Stimulated activated CD4-positive, alpha-beta T cell treated with anti-CD3 and anti-CD28 coated beads, Interleukin-1b, Interleukin-23, amount 100 ng/mL, for 24 hours (primary cell): ENCODE measurements around the gene NOL4.
"Not testable (repeated sequence)": the region's sequence is repeated elsewhere in the genome, so short reads cannot be mapped to it uniquely, and the experiment has no call there.

ENCODE experiments used
- DNase-seq, 4 experiments: peaks; one replicate each; pipeline ENCODE4 v3.0.0-alpha.2; 2020; ENCODE audit warnings: low read depth in 4 of 4, low spot score in 1 of 4

Gene NOL4

GRCh38 chr18:34224423-34225217 lies at the start of gene NOL4:
TSS of gene NOL4 (minus strand) at chr18:34224913. CDS start at chr18:34223253, 1,660 bp downstream.
- no peak for DNase-seq

- not testable (repeated sequence) for DNase-seq
Measured at GRCh38 chr18:34266029-34266428, 41.3 kb upstream of the NOL4 start.

DNA sequence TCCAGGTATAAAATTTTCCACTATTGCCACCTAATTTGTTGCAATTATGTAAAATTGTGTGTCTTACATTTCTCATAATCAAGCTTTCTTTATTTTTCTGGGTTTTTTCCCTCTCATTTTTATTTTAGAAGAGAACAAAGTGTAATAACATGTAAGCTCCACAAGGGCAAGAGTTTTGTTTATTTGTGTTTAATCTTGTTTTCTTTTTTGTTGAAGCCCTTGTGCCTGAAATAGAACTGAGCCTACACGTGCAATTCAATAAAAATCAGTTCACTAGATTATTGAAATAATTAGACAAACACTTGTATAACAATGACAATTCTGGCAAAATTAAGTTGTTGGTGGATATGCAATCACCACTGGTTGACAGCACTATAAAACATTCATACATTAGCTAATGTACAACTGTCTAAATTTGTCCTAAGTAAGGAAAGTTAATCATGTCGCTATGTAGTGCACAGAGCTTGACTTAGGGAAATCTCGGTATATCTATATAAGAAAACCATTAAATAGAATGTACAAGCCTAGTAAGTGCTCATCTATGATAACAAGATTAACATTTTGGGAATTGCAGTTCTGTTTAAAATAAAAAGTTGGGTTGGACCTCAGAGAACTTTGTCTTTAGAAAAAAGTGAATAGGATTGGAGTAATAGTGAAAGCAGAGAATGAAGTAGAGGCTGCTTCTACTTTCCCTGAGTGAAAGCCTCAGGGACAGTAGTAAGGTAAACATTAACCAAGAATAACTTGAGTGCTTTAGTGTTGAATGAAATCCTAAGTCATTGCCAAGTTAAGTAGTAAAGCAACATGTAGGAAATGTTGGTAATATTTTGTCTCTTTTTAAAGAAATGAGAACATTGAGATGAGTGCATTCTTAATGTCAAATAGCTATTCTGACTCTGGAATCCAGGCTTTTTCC lies 37.4 kb upstream of the NOL4 start:
- no peak for DNase-seq

DNA sequence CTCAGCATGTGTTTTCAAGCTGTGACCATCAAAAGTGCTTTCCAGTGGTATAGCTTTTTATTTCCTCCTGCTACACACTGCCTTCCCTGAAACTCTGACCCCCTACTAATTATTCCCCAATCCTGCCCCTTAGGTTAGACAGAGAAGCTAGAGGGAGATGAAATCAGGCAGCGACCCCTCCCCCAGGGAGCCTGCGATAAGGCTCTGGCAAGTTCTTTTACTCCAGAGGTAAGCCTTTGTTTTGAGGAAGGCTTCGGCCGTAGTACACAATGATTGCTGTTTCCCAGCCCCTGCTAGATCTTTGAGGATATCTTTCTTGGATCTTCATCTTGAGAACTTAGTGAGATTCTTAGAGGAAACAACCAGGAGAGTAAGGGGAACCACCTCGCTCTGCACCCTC lies 33.5 kb upstream of the NOL4 start:
- DNase-seq, result no peak

DNA sequence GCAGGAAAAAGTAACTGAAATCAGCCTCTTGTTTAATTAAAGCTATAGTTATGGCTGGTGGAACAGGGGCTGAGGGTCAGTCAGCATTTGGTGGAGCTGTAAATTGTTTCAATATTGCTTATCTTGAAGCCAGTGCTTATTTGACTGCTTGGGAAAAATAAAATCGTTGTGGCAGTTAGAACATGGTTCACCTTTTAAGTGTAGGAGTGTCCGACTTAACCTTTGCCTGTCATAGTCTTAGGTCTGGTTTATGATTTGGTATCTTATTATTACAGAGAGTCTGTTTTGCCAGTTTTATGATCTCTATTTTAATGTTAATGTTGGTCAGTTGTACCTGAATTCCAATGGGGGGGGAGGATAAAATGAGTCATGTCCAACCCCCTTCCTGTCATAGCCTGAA lies 27.2 kb upstream of the NOL4 start:
- no peak for DNase-seq

DNA sequence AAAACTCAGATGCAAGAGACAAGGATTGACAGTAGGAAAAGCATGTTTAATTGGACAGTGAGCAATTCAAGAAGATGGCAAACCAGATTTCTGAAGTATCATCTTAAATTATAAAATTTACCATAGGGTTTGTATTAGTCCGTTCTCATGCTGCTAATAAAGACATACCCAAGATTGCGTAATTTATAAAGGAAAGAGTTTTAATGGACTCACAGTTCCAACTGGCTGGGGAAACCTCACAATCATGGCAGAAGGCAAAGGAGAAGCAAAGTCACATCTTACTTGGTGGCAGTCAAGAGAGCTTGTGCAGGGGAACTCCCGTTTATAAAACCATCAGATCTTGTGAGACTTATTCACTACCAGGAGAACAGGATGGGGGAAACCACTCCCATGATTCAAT lies 24.0 kb upstream of the NOL4 start:
- DNase-seq, result no peak

GRCh38 chr18:34242739-34243138 lies 18.0 kb upstream of the NOL4 start:
- no peak for DNase-seq

DNA sequence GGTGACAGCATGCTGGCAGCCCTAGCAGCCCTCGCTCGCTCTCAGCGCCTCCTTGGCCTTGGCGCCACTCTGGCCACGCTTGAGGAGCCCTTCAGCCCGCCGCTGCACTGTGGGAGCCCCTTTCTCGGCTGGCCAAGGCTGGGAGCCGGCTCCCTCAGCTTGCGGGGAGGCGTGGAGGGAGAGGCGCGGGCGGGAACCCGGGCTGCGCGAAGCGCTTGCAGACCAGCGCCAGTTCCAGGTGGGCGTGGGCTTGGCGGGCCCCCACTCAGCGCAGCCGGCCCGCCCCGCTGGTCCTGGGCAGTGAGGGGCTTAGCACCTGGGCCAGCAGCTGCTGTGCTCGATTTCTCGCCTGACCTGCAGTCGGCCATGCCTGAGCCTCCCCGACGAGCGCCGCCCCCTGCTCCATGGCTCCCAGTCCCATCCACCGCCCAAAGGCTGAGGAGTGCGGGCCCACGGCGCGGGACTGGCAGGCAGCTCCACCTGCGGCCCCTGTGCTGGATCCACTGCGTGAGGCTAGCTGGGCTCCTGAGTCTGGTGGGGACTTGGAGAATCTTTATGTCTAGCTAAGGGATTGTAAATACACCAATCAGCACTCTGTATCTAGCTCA lies 9.2 kb upstream of the NOL4 start:
- DNase-seq, result not testable (repeated sequence)

DNA sequence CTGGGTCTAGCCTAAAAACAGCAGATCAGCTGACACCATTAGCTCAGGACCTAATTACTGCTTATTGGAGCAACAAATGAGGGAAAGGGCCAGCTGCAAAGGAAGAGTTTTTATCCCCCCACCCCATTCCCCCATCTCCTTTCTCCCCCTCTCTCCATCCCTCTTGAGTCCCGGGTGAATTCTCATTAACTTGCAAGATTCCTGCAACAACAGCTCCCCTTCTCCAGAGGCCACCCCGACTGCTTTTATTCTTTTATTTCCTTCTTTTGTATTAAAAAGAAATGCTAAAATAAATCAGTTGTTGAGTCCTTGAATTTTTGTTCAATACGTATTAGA lies 473 bp upstream of the NOL4 start:
- DNase-seq, result no peak

DNA sequence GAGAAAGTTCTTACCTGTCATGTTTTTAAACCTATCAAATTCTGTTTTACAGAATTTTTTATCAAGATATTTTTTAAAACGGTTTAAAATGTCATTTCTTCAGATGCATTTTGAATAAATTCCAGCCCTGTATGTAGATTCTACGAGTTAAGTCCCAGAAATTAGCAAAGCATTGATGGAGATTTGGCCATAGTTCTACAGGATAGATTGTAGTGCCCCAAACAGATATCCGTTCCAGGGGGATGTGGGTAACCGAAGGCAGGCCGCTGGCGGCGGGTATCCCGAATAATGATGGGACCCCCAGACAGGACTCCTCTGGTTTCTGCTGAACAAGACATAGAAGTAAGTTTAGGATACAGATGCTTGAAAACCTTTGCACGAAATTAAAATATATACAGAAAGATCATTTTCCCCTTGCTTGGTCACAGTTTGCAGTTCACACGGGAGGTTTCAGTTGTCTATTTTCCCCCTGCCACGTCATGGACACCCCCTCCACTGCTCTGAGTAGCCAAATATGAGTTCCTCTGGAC lies 755 bp downstream of the NOL4 start:
- DNase-seq, result no peak

DNA sequence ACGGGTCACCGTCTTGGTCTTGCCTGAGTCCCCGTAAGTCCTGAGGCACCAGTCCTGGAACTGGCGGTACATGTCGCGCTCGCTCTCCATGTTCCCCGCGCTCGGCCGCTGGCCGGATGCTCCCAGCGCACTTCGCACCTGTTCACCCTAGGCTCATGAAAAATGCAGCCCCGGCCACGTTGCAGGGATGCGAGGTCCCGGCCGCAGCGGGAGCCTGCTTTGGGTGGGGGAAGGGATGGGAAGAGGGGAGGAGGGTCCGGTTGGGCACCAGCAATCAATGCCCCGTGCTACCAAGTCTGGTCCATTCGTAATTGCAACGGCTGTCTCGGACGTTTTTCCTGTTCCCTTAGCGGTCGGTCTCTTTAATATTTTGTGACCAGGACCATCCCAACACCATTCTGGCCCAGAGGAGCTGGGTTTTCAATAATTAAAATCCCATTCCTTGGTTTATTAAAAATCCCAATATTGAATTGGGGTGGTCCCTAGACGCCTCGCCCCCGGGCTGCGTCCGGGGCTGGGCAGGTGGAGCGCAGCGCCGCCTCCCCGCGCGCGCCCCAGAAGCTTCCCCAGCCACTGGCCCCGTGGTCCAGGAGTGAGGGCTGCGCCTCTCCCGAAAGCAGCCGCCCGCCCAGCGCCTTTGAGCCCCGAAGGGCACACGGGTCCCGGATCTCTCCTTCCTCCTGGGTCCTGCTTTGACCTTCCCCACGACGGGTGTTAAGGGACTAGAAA lies 1.4 kb downstream of the NOL4 start:
- no peak for DNase-seq

- DNase-seq, result no peak
Measured at GRCh38 chr18:34222307-34223163, 2.2 kb downstream of the NOL4 start.

DNA sequence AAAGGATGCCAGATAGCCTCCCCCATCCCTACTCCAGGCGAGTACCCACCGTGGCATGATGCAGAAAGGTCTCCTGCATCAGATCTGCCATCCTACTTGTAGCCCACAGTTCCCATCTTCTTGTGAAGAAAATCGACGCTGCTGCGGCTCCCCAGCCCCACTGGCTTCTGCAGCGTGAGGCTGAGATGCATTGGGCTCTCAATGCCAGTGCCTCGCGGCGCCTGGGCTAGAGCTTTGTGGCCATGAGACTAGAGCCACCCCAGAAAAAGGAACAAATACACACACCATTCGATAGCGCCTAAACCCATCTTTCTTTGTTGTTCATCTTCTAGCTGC lies 2.8 kb downstream of the NOL4 start:
- no peak for DNase-seq

DNA sequence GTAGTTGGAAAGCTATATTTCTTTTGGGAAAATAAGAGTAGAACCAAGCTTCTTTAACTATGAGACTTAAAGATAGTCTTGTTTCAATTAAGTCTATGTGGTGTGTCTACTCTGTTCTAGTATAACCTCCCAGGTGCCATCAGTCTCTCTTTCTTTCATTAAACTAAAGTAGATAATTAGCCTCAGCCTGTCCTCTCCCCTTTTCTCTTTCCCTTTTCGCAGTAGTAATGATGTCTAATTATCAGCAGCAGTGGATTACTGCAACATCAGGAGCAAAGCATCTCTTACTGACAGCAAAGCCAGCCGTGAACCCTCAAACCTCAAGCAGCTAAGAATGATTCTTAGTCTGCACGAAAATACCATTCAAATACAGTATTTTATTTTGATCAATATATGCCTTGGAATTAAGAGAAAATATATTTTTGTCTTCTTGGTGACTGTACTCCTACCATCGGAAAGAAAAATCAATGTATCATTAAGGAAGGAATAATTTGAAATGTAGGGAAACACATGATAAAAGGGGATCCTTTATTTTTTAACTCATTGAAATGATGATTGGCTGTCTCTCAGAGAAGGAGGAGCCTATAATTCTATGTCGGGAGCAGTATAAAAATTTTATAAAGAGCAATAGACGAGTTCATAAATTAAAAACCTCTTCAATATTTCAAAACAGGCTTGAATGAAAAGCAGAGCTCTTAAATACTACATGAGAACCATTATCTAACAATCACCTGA lies 4.5 kb downstream of the NOL4 start:
- no peak for DNase-seq

DNA sequence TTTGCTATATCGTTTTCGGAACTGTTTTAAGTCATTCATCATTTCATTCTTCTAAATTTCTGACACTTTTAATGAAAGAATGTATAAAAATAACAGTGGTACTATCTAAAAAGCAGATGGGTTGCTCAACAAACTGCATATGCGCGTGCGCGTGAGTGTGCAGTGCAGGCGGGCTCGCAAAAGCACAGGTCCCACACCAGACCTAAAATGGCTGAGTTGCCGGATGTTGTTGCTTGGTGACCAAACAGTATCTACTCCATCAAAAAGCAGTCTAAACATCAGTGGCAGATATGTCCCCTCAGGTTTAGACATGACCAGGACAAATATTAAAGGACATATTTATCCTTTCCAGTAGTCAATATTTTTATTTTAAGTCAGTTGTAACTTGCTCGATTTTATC lies 5.1 kb downstream of the NOL4 start:
- no peak for DNase-seq

GRCh38 chr18:34212511-34212910 lies 12.2 kb downstream of the NOL4 start:
- DNase-seq, result no peak

- DNase-seq, result no peak
Measured at GRCh38 chr18:34207344-34207851, 17.3 kb downstream of the NOL4 start.

DNA sequence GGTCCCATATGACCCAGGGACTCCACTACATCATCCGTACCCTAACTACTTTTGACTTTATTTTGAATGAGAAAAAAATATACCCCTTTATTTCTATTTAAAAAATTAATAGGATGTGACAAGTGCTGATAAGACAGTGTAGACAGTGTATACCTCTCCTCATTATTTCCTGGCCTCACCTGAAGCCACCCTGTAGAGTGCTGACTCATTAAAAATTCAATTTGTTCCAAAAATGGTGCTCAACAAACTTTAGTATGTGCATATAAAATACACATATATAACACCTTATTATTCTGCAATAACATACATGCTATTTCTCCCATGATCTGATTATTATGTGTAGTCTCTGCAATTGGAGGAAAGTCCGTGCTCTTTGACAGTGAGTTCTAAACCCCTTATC lies 20.8 kb downstream of the NOL4 start:
- no peak for DNase-seq

DNA sequence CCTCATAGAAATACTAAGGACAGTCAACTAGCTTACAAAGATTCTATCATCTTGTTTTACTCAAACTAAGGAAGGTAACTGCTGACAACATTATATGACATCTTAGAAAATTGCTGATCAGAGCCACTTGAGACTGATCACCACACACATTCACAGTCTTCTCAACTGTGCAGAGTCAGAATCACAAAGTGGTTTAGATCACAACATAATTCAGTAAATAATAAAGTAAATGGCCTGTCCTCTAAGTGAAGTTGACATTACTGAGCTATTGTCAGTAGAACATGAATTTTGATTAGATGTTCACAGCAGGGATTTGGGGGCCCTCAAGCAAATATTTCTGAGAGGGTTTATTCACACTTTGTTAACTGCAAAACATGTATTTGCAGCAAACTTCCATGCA lies 28.5 kb downstream of the NOL4 start:
- DNase-seq, result no peak
